Kasumi-1 (cell line): ENCODE data around the gene PRKAR1A.

Experiments
- DNase-seq, 2 experiments: peaks; one replicate each; lab custom pipeline; 2025; lab: John Stamatoyannopoulos, UW

Gene PRKAR1A

DNA sequence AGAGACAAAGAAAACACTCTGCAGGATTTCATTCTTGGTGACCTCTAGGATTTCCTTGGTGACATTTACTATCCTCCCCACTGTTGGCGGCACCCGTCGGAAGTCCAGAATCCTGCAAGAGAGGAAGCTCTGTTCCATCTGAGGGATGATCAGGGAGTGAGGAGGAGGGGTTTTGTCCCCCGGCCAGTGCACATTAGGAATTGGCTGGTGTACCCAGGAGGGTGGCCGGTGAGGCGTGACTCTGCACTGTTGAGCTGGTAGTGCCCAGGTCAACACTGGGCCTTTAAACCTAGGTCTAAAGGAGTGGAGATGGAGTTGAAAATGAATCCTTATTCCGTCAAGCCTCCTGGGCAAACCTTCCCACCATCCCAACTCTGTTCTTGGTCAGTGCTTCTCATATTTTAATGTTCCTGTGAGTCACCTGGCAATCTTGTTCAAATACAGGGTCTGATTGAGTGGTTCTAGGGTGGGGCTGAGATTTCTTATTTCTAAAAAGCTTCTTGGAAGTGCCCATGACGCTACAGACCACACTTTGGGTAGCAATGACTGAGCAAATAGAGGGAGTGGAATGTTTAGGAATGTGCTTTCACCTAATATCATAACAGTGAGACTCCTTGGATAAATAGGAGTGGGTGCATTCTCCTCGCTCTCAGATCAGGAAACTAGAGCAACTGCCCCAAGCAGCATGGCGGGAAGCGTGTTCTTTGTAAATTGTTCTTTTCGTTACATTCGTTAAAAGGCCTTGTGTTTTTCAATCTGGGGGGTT lies 30.7 kb downstream of the PRKAR1A start:
- DNase-seq: no peak

DNA sequence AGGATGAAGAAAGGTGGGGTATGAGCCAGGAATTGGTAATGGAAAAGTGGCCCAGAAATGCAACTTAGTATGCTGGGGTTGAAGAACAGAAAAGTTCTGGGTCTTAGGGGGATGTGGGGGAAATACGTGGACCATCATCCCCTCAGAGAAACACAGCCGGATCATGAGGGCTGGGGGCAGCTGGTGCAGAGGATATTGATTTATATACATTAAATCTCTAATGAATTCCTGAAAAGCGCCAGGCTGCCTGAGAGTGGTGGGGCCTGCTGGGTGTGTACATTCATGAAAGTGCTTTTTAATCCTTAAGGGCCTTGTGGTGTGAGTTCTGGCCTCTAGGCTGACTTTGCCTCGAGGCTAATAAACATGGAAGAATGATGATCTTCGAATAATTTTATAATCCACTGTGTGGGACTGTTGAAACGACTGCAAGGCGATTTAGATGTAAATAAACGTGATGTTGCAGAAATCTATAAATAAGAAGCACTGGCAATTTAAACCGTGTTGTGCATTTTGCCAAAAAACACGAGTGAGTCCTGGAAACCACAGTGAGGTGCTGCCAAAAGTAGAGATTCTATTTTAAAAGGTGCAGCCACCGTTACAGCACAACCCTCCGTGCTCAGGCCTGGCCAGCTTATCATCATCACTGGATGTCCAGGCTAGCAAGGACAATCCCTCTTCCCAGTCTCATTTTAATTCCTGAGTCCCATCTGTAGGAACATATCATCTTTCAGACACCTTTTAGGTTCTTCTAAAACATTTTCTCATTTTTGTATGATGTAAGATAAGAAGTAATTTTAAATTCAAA lies 32.1 kb downstream of the PRKAR1A start:
- DNase-seq: no peak

DNA sequence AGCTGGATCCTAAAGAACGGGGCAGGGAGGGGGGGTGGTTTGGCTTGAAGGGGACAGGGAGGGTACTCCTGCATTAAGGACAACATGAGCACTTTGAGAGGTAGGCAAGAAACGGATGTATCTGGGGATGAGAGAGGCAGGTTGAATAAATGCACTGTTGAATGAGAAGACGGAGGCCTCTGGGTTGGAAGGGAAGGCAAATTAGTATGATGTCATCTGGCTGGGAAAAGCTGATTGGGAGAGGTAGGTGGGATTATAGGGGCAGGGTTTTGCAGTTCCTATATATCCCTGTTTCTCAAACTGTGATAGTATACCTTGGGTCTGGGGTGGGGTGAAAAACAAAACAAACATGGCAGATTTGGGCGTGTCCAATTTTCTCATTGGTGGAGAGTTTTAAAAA lies 44.3 kb downstream of the PRKAR1A start:
- DNase-seq: no peak

DNA sequence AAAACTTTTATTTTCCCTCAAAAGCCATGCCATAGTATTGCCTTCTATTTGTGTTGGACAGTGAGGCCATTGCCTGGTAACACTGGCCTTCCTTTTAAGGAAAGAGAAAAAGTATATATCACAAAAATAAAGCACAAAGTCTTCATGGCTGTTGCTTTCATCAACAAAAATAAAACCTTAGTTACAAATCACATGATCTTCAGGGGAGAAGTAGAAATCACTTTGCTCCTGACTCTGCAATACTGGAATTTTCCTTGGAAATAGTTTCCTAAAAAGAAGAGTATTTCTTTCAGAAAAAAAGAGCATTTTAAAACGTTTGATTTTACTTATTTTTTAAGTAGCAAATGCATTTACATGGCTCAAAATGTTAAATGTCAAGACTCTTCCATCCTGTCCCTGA lies 47.1 kb downstream of the PRKAR1A start:
- no peak for DNase-seq

DNA sequence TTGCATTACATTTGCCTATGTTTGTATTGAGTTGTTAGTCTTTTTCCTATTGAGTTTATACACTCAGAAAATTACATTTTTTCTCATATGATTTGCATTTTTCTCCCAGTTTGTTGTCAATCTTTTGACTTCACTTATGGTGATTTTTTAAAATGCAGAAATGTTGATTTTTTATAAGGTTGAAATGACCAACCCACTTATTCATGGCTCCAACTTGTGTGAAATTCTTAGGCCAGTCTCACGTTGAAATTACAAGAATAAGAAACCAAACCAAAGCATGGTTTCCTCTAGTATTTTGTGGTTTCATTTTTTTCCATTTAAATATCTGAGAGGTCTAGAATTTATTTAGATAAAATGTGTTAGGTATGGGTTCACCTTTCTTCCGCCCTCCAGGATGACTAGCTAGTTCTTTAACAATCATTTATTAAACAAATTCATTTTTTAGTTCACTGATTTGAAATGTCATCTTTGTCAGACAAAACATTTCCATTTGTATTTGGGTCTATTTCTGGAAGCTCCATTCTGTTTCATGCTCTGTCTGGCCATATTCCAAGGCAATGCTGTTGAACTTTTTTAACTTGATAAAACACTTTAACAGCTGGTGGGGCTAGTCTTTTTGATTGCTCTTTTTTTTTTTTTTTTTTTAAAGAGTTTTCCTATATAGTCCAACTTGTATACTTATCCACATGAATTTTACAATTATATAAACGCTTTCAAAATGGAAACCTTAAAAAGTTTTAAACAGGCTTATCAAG lies 48.9 kb downstream of the PRKAR1A start:
- DNase-seq: no peak

DNA sequence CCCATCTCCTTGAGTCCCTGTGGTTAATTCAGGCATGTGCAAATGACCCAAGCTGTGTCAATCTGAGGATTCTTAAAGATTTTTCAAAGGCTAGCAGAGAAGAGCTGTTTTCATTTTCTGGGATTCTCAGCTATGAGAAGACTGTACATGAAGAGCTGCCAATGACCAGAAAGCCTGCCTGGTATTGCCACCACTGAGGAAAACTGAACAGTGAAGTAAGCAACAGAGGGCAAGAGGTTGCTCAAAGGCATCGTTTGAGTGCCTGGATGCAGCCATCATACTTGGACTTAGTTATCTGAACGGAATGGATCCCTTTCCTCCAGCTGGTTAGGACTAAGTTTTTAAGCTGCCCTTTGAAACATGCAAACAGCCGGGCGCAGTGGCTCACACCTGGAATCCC lies 50.5 kb downstream of the PRKAR1A start:
- DNase-seq: no peak

DNA sequence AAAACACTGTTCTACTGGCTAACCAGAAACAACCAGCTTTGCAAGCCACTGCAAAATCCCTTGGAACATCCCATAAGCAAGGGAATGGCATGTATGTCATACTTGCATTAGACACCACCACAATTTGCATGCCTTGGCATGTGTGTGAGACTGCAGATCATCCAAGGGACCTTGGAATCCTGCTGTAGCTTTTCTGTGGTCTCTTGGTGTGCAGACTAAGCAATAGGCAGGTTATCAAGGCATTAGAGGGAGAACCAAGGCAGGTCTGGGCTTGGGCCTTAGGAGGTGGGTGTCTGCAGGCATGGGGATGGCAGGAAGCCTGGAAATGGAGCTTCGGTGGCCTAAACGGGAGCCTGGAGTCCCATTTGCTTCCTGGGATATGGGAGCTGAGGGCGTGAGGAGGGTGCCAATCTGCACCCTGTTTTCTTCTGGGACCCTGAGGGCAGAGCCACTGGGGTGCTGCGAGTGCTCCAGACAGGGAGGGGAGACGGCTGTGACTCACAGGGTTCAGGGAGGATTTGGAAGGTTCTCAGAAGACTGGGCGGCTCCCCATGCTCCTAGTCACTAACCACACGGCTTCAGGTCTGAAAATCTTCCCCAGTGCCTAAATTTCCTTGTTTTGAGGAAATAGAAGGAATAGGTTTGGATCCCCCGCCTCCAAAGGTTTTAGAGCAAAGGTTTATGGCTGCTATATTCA lies 52.3 kb downstream of the PRKAR1A start:
- no peak for DNase-seq

DNA sequence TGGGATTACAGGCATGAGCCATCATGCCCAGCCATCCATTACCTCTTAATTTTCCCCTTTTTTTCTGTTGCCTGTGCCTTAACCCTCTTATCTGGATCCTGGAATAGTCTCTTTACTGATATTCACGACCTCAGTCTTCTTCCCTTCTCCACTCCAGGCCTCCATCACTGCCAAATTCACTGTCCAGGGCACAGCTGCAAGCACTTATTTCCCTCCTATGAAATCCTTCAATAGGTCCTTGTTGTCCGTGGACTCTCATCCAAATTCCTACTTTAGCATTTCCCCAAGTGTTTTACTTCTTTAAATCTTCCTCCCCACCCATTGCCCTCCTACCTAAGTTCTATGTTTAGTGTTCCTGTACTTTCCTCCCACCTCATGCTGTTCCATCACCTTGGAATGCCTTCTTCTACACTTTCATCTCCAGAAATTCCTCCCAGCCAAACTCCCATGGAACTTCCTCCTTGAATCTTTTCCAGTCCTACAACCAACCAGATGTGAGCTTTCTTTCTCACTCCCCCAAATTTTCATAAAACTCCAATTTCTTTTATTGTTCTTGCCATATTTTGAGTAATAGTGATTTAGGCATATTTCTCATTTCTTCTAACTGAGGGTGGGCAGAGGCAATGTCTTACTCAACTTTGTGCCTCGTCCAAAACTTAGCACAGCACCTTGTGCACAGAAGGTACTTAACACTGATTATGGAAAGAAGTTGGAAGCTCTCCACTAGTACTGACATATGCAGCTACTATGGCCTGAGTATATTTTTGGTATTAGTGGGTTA lies 53.6 kb downstream of the PRKAR1A start:
- no peak for DNase-seq

DNA sequence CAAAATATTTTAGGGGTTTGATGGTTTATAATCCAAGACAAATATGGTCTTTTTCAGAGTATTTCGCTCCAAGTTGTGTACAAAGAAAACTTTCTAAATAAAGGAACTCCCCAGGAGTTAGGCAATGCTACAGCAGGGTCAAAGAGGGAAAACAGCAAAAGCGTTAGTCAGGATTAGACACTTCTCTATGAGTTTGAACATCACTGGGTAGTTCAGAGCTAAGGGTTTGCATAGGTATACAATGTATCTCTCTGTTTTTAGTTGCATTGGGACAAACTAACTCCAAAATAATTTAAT lies 54.2 kb downstream of the PRKAR1A start:
- no peak for DNase-seq

DNA sequence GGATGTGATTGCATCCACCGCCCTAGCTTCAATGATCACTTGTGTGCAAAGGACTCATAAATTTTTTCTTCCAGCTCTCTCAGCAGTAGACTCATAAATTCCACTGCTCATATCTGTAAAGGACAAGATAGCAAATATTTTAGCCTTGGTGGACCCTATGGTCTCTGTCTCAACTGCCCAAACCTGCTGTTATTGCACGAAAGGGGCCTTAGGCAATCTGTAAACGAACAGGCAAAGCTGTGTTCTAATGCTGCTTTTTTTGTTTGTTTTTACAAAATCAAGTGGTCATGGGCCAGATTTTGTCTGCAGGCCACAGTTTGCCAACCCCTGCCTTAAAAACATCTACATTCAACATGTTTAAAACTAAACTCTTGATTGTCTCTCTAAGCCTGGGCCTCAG lies 54.8 kb downstream of the PRKAR1A start:
- no peak for DNase-seq

DNA sequence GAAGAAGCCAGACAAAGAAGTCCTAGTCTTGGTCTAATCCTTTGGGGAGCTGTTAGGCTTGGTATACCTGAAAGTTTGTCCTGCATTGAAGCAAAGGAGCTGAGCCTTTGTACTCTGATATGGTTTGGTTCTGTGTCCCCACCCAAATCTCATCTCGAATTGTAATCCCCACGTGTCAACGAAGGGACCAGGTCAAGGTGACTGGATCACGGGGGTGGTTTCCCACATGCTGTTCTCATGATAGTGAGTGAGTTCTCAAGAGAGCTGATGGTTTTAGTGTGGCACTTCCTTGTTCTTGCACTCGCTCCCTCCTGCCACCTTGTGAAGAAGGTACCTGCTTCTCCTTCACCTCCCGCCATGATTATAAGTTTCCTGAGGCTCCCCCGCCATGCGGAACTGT lies 55.4 kb downstream of the PRKAR1A start:
- no peak for DNase-seq

DNA sequence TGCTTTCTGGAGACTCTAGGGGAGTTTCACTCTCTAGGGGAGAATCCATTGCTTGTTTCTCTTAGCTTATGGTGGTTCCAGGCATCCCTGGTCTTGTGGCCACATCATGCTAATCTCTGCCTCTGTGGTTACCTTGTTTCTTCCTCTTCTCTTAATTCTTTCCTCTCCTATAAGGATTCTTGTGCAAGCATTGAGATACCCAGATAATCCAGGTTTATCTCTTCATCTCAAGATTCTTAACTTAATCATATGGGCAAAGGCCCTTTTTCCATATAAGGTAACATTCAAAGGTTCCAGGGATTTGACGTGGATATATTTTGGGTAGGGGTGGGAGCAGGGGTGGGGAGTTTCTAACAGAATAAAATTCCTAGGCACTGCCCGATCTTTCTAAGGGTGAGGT lies 56.4 kb downstream of the PRKAR1A start:
- DNase-seq: no peak

DNA sequence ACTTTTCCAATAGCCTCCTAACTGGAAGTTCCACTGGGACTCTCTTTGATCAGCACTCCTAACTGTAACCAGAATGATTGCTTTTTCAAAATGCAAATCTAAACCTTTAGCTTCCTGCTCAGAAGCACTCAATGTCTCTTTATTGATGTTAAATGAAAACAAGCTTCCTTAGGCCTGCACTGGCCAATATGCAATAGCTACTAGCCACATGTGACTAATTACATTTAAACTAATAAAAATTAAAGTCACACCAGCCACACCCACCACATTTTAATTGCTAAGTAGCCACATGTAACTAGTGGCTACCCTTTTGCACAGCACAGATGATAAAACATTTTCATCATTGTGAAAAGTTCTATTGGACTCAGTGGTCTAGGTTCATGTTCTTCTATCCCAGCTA lies 57.1 kb downstream of the PRKAR1A start:
- DNase-seq: no peak

DNA sequence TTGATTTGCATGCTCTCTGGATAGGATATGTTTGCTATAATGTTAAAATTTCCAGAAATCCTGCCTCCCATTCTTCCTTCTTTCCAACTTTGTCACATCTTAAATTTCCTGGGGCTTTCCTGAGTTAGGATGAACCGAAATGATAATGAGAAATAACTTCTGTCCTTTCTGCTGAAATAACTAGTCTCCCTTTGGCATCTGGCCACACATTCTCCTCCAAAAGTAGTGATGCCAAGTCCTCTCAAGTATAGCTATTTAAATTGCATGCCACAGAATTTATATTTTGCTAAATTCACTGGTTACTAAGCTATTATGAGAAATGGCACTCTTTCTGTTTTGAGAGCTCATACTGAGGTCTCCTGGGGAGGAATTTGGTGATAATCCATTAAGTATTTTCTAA lies 58.3 kb downstream of the PRKAR1A start:
- no peak for DNase-seq

DNA sequence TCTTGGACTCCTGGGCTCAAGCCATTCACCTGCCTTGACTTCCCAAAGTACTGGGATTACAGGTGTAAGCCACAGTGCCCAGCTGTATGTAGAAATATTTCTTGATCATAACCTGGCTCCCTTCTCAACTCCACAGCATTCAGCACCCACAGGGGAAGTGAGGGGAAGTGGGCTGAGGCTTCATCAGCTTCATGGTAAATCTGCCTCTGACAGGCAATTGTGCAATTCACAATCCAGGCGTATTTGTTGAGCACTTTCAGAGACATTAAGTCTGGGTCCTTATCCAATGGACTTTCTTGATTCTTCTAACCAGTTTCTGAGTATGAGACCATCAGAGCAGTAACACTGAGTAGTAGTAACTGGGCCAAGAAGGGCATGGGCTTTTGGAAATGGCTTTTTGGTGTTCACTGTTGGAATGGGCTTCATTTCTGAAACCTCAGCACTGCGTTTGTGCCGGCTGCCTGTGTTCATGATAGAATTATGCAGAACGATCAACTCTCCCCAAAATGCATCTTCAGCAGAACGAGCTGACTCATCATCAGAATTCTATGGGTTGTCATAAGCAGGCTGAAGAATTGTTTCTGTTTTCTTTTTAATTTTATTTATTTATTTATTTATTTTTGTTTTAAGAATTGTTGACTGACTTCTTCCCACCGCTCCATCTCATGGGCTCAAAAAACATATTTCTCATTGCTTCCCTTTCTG lies 60.1 kb downstream of the PRKAR1A start:
- DNase-seq: peak; percentile 15 to 18

DNA sequence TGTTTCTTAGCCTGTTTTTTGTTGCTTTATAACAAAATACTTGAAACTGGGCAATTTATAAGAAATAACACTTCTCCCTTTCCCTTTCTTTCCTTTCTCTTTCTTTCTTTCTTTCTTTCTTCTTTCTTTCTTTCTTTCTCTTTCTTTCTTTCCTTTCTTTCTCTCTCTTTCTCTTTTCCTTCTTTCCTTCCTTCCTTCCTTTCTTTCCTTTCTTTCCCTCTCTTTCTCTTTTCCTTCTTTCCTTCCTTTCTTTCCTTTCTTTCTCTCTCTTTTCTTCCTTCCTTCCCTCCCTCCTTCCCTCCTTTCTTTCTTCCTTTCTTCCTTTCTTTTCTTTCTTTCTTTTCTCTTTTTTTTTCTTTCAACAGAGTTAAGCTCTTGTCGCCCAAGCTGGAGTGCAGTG lies 61.1 kb downstream of the PRKAR1A start:
- DNase-seq: no peak

DNA sequence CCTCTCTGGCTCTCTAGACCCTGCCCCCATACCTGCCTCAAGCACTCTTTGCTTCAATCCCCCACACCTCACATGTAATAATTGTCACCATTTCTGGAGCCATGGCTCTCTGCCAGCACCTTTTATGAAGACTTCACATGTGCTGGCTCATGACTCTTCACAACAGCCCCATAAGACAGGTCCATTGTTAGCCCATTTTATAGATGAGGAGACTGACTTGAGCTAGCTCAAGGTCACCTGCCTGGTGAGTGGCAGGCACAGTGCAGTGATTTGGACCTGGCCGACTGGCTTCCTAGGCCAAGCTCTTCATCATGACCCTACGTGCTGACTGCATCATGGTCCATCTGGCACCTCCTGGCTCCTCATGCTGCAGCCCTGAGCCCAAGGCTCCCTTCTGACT lies 63.9 kb downstream of the PRKAR1A start:
- DNase-seq: no peak

DNA sequence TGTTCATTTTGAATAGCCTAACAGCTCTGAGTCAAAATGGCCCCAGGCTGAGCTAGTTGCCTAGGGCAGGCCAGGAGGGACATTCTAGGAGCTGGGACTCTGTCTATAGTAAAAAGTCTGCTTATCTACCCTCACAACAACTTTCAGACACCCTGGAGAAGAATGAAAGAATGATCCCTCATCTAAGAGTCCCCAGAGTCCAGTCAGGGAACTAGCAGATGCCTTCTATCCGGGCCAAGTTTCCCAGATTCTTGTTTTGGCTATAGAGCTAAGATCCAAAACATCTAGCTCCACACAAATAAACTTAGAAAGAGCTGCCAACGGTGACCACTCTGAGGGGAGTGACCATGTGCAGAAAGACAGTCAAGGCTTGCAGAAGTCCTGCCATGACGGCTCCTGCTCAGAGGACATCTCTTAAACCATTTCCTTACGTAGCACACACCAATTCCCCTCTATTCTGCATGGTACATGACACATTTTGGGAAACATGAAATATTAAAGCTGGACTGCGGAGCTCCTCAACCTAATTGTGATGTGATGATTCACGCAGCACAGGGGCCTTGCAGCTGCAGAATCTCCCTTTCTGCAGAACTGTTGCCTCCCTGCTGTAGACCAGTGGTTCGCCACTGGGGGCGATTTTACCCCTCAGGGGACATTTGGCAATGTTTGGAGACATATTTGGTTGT lies 64.7 kb downstream of the PRKAR1A start:
- no peak for DNase-seq

DNA sequence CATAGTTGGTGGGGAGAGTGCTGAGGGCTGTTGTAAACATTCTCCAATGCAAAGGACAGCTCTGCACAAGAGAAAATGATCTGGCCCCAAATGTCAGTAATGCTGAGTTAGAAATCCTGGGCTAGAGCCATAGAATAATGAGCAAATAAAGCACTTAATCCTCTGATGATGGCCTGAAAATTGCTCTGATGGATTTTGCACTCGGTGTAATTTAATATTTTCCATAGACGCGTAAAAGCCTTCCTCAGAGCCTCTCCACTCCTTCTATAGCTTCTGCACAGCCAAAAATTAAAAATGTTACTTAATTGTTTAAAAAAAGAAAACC lies 65.2 kb downstream of the PRKAR1A start:
- no peak for DNase-seq

DNA sequence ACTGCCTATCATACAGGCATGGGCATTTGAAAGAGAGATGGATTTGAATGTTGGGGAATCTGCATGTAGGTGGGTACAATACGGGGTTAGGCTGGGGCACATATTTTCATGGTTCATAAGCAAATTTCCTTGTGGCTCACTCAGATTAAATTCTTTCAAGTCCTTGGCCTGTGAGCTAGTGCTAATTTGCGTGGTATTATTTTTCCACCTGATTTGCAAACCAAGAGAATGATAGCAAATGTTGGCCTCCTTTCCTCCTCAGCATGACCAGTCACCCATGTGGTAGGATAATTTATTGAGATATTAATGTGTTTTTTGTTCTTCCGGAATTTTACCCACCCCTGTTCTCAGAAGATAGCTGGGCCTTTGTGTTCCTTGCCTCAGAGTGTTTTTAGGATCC lies 66.0 kb downstream of the PRKAR1A start:
- DNase-seq: no peak
